Adrenal gland (tissue), 12 donors: ENCODE data around the gene FSIP2. TPM values are rescaled to one million over a fixed set of nuclear protein-coding genes. Genes with fewer than 3 reads are reported as not detected.

Experiments
- DNase-seq, 7 donors: peaks; one replicate each; pipeline ENCODE4 v3.0.0-alpha.2; 2019 to 2020
- H3K27ac ChIP-seq, 5 donors: fragments of 200-600 bp; sonication (generic) in 4 of 5; 1 replicate in 3 of 5; 2 replicates in 2 of 5; pipeline versions ENCODE4 v1.5.1 to v1.8.0; 2016 to 2020; ENCODE audit warnings: mild to moderate bottlenecking in 1 of 5
- H3K27me3 ChIP-seq: fragments of 200-600 bp; 2 replicates; pipeline ENCODE4 v1.8.0; 2021
- H3K36me3 ChIP-seq, 2 donors: fragments of 200-600 bp; replicated peaks in 1 of 2; 1 replicate in 1 of 2; 2 replicates in 1 of 2; pipeline versions ENCODE4 v1.5.1 to v1.8.0; 2018 to 2022
- H3K4me1 ChIP-seq, 2 donors: fragments of 200-600 bp; replicated peaks in 1 of 2; 1 replicate in 1 of 2; 2 replicates in 1 of 2; pipeline versions ENCODE4 v1.5.1 to v1.8.0; 2018 to 2021
- H3K4me3 ChIP-seq, 4 donors: fragments of 200-600 bp; sonication (generic) in 3 of 4; one replicate each; pipeline ENCODE4 v1.5.1; 2016 to 2018
- H3K9me3 ChIP-seq, 3 donors: fragments of 200-600 bp; sonication (generic) in 1 of 3; replicated peaks in 1 of 3; 1 replicate in 2 of 3; 2 replicates in 1 of 3; pipeline versions ENCODE4 v1.5.1 to v1.8.0; 2016 to 2021
- CTCF ChIP-seq, 6 experiments: fragments of 450-650 bp in 4 of 6; fragments of 200-600 bp in 2 of 6; sonication (generic) in 1 of 6; IDR thresholded peaks; 1 replicate in 5 of 6; 2 replicates in 1 of 6; pipeline versions ENCODE4 v1.5.1 to v1.8.0; 2016 to 2021; ENCODE audit warnings: antibody characterized with exemption in 6 of 6, mild to moderate bottlenecking in 2 of 6, moderate library complexity in 1 of 6
- POLR2A ChIP-seq, 2 donors: fragments of 450-650 bp; IDR thresholded peaks; one replicate each; pipeline ENCODE4 v1.6.1; 2017; ENCODE audit warnings: antibody characterized with exemption in 2 of 2, mild to moderate bottlenecking in 2 of 2, moderate library complexity in 1 of 2
- WGBS, 4 donors: extraction: QIAGEN DNeasy Blood & Tissue Kit in 2 of 4; methylation state at CpG; one replicate each; pipeline versions ENCODE4 v1.1.5 to v1.1.7; 2013 to 2017; 5-methylcytosine and 5-hydroxymethylcytosine counted together
- intact Hi-C, 2 donors: fragments of 100-400 bp; cut with DNase I; formaldehyde crosslinking; loops; one replicate each; pipeline versions ENCODE4 v1.14.1 to v1.15.0; 2022 to 2023
- polyA plus RNA-seq, 3 donors: library from polyadenylated mRNA; stranded (reverse); fragments of 200-250 nt in 2 of 3; fragments of 350-450 nt in 1 of 3; fragmentation: Illumina TruSeq in 1 of 3; extraction: RNeasy Lipid Tissue Mini Kit (QIAGEN cat#74804) in 1 of 3; gene quantifications; one replicate each; pipeline ENCODE4 v1.2.3, GENCODE V29; 2013 to 2014
- total RNA-seq, 9 donors: library from RNA; depleted of rRNA in 4 of 9; stranded (reverse); fragments of >200 nt in 4 of 9; fragments of 120-200 nt in 1 of 9; fragmentation: NEBNext Ultra II Directional in 1 of 9; extraction: Animal tissue kit (Norgen Biotek cat#: 25700) in 1 of 9; gene quantifications; one replicate each; pipeline versions ENCODE4 v1.1.0 to v1.2.4, GENCODE V29; 2013 to 2023
- donor health status: healthy with polysubstance abuse.
- donor health status: Bipolar disorder and iron deficiency.
- donor health status: DM: yes; HTN: yes; CAD: no.
- donor health status: DM: no; HTN: no; CAD: no.
- donor health status: DM: no; HTN: no; CAD: no.
- donor health status: DM: yes; HTN: yes; CAD: no.

Gene FSIP2
- total and polyA plus RNA-seq, 12 donors, result 0.06 to 3.0 (median 0.73) TPM

GRCh38 chr2:185796758-185797157, 58.2 kb downstream of the FSIP2 start:
- Histone ChIP-seq H3K36me3 (no peaks in the 10 kb centered on the region), H3K27ac (no peak overlapping the region), H3K27me3 (no peaks in the 10 kb centered on the region), H3K4me1 (no peaks in the 10 kb centered on the region), H3K9me3 (peaks cover 0 to 4% (median 0%) of the 10 kb centered on the region in 3 donors), H3K4me3 (no peak overlapping the region)
- no peak for DNase-seq
- intact Hi-C loops, result no loop called here
- 81 to 96% (median 91%) methylated on average over 2 of the region's 2 CpGs for WGBS, 4 donors
- no peak for TF ChIP-seq POLR2A (IDR thresholded peaks at IDR 0.05)
- no peak for TF ChIP-seq CTCF (IDR thresholded peaks at IDR 0.05)

- DNase-seq, result no peak
- intact Hi-C loops, result no loop called here
- no peaks in the 10 kb centered on the region for H3K36me3 ChIP-seq
- H3K27ac ChIP-seq, result no peak overlapping the region
- no peaks in the 10 kb centered on the region for H3K4me1 ChIP-seq
- no peak for TF ChIP-seq CTCF (IDR thresholded peaks at IDR 0.05)
- TF ChIP-seq POLR2A (IDR thresholded peaks at IDR 0.05), result no peak
- no peak overlapping the region for H3K4me3 ChIP-seq
- H3K9me3 ChIP-seq, result peaks cover 0 to 4% (median 0%) of the 10 kb centered on the region in 3 donors
- no peaks in the 10 kb centered on the region for H3K27me3 ChIP-seq
These were observed 64.3 kb downstream of the FSIP2 start for GRCh38 chr2:185802926-185803325.

- intact Hi-C loops, result no loop called here
- no peak overlapping the region for H3K27ac ChIP-seq
- TF ChIP-seq POLR2A (IDR thresholded peaks at IDR 0.05) (no peak), CTCF (IDR thresholded peaks at IDR 0.05) (no peak)
- no peaks in the 10 kb centered on the region for H3K27me3 ChIP-seq
- no peaks in the 10 kb centered on the region for H3K36me3 ChIP-seq
- DNase-seq, result no peak
- no peaks in the 10 kb centered on the region for H3K9me3 ChIP-seq
- no peaks in the 10 kb centered on the region for H3K4me1 ChIP-seq
- no peak overlapping the region for H3K4me3 ChIP-seq
These were observed 68.2 kb downstream of the FSIP2 start for GRCh38 chr2:185806783-185807182.

GRCh38 chr2:185807351-185807750, 68.7 kb downstream of the FSIP2 start:
- TF ChIP-seq POLR2A (IDR thresholded peaks at IDR 0.05) (no peak), CTCF (IDR thresholded peaks at IDR 0.05) (no peak)
- 83 to 92% (median 90%) methylated on average over 1 of the region's 1 CpG for WGBS, 4 donors
- H3K9me3 ChIP-seq, result no peaks in the 10 kb centered on the region
- H3K27ac ChIP-seq, result no peak overlapping the region
- intact Hi-C loops, result no loop called here
- H3K27me3 ChIP-seq, result no peaks in the 10 kb centered on the region
- DNase-seq, result no peak
- H3K4me1 ChIP-seq, result no peaks in the 10 kb centered on the region
- H3K36me3 ChIP-seq, result no peaks in the 10 kb centered on the region
- H3K4me3 ChIP-seq, result no peak overlapping the region
